Umbilical cord (tissue), 2 donors: ENCODE data around the gene TTC39C. TPM values are rescaled to one million over a fixed set of nuclear protein-coding genes. Genes with fewer than 3 reads are reported as not detected.

Experiments used
- DNase-seq: peaks from one replicate; pipeline ENCODE4 v3.0.0-alpha.2; 2015; ENCODE audit warnings: low spot score
- total RNA-seq: library from RNA; depleted of rRNA; stranded (reverse); fragments of >200 nt; gene quantifications from one replicate; pipeline ENCODE4 v1.2.3, GENCODE V29; 2014; ENCODE audit warnings: low replicate concordance; ENCODE audit not compliant: insufficient read depth

TTC39C gene
- total RNA-seq, 1 donor from 2014 or later = 25.5 TPM

- no peak for DNase-seq
These were observed 69.0 kb downstream of the TTC39C start for GRCh38 chr18:24083550-24083949.

GRCh38 chr18:24086082-24086481 is 71.5 kb downstream of the TTC39C start:
- no peak for DNase-seq

DNA sequence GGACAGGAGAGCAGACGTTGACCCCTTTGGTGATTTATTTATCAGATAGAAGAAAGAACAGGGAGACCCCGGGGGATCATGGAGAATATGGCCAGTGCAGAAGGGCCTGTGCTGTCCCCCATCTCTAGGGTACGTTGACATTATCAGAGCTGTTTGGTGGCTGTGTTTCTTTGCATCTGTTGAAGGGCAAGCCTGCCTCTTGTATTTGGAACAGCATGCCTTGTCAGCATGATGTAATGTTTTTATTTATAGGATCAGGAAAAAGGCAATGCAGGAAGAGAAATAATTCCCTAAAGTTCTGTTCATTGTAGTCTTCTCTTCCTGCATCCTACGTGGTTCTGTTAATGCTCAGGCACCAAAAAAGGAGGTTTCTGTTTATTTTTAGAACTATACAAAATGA is 74.5 kb downstream of the TTC39C start:
- DNase-seq = peak; percentile 13

GRCh38 chr18:24089515-24090337 is 75.2 kb downstream of the TTC39C start:
- no peak for DNase-seq

GRCh38 chr18:24090876-24091275 is 76.3 kb downstream of the TTC39C start:
- no peak for DNase-seq

- DNase-seq = no peak
These were observed 80.0 kb downstream of the TTC39C start for GRCh38 chr18:24094561-24094960.

DNA sequence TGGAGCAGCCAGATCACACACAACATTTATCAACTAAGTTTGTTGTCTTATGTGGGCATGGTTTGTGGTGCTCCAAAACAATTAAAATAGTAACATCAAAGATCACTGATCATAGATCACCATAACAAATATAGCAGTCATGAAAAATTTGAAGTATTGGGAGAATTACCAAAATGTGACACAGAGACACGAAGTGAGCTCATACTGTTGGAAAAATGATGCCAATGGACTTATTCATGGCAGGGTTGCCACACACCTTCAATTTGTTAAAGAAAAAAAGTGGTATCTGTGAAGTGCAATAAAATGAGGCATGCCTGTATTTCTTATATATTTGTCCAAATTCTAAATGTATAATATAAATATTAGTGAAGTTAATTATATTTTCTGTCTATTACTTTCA is 81.4 kb downstream of the TTC39C start:
- DNase-seq = no peak

GRCh38 chr18:24103320-24104021 is 88.9 kb downstream of the TTC39C start:
- peak; percentile 18 for DNase-seq

GRCh38 chr18:24104486-24104885 is 89.9 kb downstream of the TTC39C start:
- no peak for DNase-seq

GRCh38 chr18:24108641-24109040 is 94.1 kb downstream of the TTC39C start:
- DNase-seq = no peak

DNA sequence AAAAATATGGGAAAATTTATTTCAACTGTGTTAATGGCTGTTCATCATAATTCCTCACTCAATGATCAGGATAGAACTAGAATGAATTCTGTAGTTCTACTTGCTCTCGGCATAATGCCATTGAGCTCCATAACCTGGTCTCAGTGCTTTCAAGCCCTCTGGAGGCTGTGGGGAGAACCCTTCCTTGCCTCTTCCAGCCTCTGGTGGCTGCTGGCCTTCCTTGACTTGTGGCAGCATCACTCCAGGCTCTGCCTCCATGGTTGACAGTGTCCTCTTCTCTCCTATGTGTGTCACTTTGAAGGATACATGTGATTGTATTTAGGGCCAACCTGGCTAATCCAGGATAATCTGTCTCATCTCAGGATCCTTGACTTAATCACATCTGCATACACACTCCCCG is 97.4 kb downstream of the TTC39C start:
- DNase-seq = no peak

- DNase-seq = no peak
These were observed 97.9 kb downstream of the TTC39C start for GRCh38 chr18:24112464-24112863.

- DNase-seq = no peak
These were observed 98.5 kb downstream of the TTC39C start for GRCh38 chr18:24112874-24113615.

- no peak for DNase-seq
These were observed 100.5 kb downstream of the TTC39C start for GRCh38 chr18:24114924-24115549.

DNA sequence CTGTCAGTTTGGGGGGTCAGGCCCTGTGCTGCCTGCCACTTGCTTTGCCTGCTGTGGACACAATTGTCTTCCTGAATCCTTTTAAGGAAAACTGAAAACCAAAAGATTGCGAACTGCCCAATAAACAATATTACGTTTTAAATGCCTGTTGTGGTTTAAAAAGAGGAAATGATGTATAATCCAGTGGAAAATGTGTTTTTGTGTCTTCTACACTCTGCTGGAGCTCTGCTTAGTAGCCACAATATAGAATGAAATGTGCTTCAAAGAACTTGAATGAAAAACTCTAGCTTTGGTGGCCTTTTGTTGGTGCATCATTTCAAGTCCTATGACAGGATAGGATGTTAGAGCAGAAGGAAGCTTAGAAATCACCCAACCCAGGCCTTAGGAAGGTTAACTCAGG is 101.1 kb downstream of the TTC39C start:
- no peak for DNase-seq

GRCh38 chr18:24118750-24119577 is 104.4 kb downstream of the TTC39C start:
- DNase-seq = peak; percentile 73

GRCh38 chr18:24120676-24121075 is 106.1 kb downstream of the TTC39C start:
- DNase-seq = no peak

- DNase-seq = no peak
These were observed 107.1 kb downstream of the TTC39C start for GRCh38 chr18:24121625-24122024.

- peak; percentile 38 for DNase-seq
These were observed 111.8 kb downstream of the TTC39C start for GRCh38 chr18:24126155-24126961.

- DNase-seq = no peak
These were observed 113.2 kb downstream of the TTC39C start for GRCh38 chr18:24127735-24128134.
